SU-DHL-6 (cell line): ENCODE measurements around the gene OXER1.

Experiments used
- H2AFZ ChIP-seq: fragments of 200-600 bp; sonication (generic); 2 replicates; pipeline ENCODE4 v1.6.1; 2014; ENCODE audit warnings: low read depth, mild to moderate bottlenecking, moderate library complexity, mixed read lengths, antibody characterized with exemption, low read length; ENCODE audit not compliant: severe bottlenecking
- H3F3A ChIP-seq: fragments of 200-600 bp; shearing (Covaris generic); 2 replicates; pipeline ENCODE4 v1.6.0; 2016; ENCODE audit warnings: antibody characterized with exemption, mild to moderate bottlenecking; ENCODE audit not compliant: insufficient read depth
- H3K27ac ChIP-seq: fragments of 200-600 bp; sonication (generic); 2 replicates; pipeline ENCODE4 v1.5.1; 2016; ENCODE audit warnings: low read depth, mild to moderate bottlenecking, low read length, moderate library complexity, mixed read lengths
- H3K27me3 ChIP-seq: fragments of 200-600 bp; sonication (generic), shearing (Covaris generic); 2 replicates; pipeline ENCODE4 v1.6.0; 2014; ENCODE audit warnings: mild to moderate bottlenecking, low read length
- H3K36me3 ChIP-seq: fragments of 200-600 bp; sonication (generic); 2 replicates; pipeline ENCODE4 v1.6.1; 2014; ENCODE audit warnings: mild to moderate bottlenecking, low read length, mixed read lengths
- H3K4me2 ChIP-seq: fragments of 300-600, 200-600 bp; shearing (Covaris generic), sonication (generic); 2 replicates; pipeline ENCODE4 v1.6.0; 2014; ENCODE audit warnings: low read length, low read depth, mild to moderate bottlenecking; ENCODE audit not compliant: poor library complexity, severe bottlenecking
- H3K4me3 ChIP-seq: fragments of 200-600 bp; sonication (generic); 2 replicates; pipeline ENCODE4 v1.5.1; 2014; ENCODE audit warnings: antibody characterized with exemption, low read length, mild to moderate bottlenecking, mixed read lengths; ENCODE audit not compliant: insufficient read depth, poor library complexity, severe bottlenecking
- H3K79me2 ChIP-seq: fragments of 200-600 bp; sonication (generic); 2 replicates; pipeline ENCODE4 v1.6.1; 2014; ENCODE audit warnings: mild to moderate bottlenecking, low read length, moderate library complexity; ENCODE audit not compliant: insufficient read depth
- H3K9ac ChIP-seq: fragments of 200-600 bp; sonication (generic); 2 replicates; pipeline ENCODE4 v1.7.0; 2014; ENCODE audit warnings: mild to moderate bottlenecking, low read length
- H3K9me2 ChIP-seq: fragments of 200-600 bp; sonication (generic); replicated peaks from 2 replicates; pipeline ENCODE4 v1.6.1; 2014; ENCODE audit warnings: low read length; ENCODE audit not compliant: insufficient read depth
- H3K9me3 ChIP-seq: fragments of 200-600 bp; sonication (generic); 2 replicates; pipeline ENCODE4 v1.6.1; 2014; ENCODE audit warnings: low read length, mixed read lengths; ENCODE audit not compliant: insufficient read depth
- H4K20me1 ChIP-seq: fragments of 200-600 bp; sonication (generic); 2 replicates; pipeline ENCODE4 v1.6.1; 2014; ENCODE audit warnings: low read depth, mild to moderate bottlenecking, antibody characterized with exemption, low read length, moderate library complexity, mixed read lengths
- EZH2phosphoT487 ChIP-seq: fragments of 200-600 bp; sonication (generic), shearing (Covaris generic); conservative IDR thresholded peaks from 2 replicates; pipeline ENCODE4 v1.6.1; 2018; ENCODE audit warnings: mild to moderate bottlenecking, antibody characterized with exemption, low read length, moderate library complexity, mixed read lengths
- TF ChIP-seq, protein P1 (sequence below): fragments of 200-600 bp; sonication (generic); IDR thresholded peaks from one replicate; pipeline ENCODE4 v1.5.1; 2017; ENCODE audit warnings: antibody characterized with exemption, mild to moderate bottlenecking, low read length, moderate library complexity; ENCODE audit not compliant: insufficient read depth, poor library complexity, severe bottlenecking

Gene OXER1

DNA sequence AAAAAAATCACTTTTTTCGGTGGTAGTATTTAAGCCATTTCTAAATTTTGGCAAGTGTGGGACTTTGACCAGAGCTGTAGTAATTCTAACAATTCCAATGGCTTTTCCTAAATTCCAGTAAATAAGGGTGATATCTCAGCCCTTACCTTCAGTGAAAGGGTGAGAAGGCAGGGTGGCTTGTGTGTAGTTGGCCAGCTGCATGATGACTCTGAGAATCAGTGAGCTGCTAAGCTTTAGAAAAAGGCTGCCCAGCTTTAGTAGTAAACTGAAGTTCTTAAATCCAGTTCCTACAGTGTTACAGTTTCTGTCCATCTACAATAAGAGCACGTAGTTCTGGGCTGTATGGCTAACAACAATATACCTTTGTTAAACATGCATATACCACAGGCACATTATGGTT is 42.0 kb downstream of the OXER1 start:
- H3K9me3 ChIP-seq: no peaks in the 10 kb centered on the region
- no peak overlapping the region for H3K27ac ChIP-seq
- H4K20me1 ChIP-seq: no peaks in the 10 kb centered on the region
- H3F3A ChIP-seq: no peaks in the 10 kb centered on the region
- no peaks in the 10 kb centered on the region for H3K27me3 ChIP-seq
- H3K9me2 ChIP-seq: no peaks in the 10 kb centered on the region
- no peaks in the 10 kb centered on the region for H3K79me2 ChIP-seq
- H3K4me2 ChIP-seq: no peak overlapping the region
- no peak overlapping the region for H3K4me3 ChIP-seq
- no peak overlapping the region for H3K9ac ChIP-seq
- no peaks in the 10 kb centered on the region for H3K36me3 ChIP-seq
- H2AFZ ChIP-seq: no peak overlapping the region
- TF ChIP-seq, protein P1, sequence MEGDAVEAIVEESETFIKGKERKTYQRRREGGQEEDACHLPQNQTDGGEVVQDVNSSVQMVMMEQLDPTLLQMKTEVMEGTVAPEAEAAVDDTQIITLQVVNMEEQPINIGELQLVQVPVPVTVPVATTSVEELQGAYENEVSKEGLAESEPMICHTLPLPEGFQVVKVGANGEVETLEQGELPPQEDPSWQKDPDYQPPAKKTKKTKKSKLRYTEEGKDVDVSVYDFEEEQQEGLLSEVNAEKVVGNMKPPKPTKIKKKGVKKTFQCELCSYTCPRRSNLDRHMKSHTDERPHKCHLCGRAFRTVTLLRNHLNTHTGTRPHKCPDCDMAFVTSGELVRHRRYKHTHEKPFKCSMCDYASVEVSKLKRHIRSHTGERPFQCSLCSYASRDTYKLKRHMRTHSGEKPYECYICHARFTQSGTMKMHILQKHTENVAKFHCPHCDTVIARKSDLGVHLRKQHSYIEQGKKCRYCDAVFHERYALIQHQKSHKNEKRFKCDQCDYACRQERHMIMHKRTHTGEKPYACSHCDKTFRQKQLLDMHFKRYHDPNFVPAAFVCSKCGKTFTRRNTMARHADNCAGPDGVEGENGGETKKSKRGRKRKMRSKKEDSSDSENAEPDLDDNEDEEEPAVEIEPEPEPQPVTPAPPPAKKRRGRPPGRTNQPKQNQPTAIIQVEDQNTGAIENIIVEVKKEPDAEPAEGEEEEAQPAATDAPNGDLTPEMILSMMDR: no peak
- no peak for TF ChIP-seq EZH2phosphoT487

DNA sequence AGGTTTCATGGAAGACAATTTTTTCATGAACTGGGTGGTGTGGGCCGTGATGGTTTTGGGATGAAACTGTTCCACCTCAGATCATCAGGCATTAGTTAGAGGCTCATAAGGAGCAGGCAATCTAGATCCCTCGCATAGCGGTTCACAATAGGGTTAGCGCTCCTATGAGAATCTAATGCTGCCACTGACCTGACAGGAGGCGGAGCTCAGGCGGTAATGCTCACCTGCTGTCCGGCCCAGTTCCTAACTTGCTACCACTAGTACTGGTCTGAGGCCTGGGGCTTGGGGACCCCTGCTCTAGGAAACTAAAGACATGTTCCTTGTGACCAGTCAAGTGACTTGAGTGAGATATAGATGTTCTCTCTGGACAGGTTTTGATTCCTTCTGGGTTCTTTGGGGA is 49.2 kb downstream of the OXER1 start:
- Histone ChIP-seq H3K9me3 (no peaks in the 10 kb centered on the region), H3K79me2 (no peaks in the 10 kb centered on the region), H3K36me3 (peaks cover 2% of the 10 kb centered on the region; the same call in 1 of the 2 replicates), H3K27ac (no peak overlapping the region), H3K9ac (no peak overlapping the region), H4K20me1 (no peaks in the 10 kb centered on the region), H3K27me3 (no peaks in the 10 kb centered on the region), H3K9me2 (no peaks in the 10 kb centered on the region), H3F3A (no peaks in the 10 kb centered on the region), H3K4me3 (no peak overlapping the region), H2AFZ (no peak overlapping the region), H3K4me2 (no peak overlapping the region)
- TF ChIP-seq, protein P1: no peak
- no peak for TF ChIP-seq EZH2phosphoT487

DNA sequence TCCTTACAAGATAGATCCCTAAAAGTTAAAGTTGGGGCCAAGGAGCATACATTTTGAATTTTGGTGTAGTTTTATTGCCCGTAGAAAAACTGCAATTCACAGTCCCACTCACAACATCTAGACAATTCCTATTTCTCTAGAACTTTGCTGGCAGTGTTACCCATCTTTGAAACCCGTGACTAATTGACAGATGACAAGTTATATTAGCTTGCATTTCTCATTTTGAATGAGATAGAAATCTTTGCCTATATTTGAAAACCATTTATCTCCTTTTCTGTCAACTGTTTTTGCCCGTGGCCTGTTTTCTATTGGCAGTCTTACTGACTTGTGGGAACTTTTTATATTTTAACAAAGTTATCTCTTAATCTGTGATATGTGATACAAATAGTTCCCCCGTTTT is 50.0 kb downstream of the OXER1 start:
- peaks cover 9% of the 10 kb centered on the region; the same call in 1 of the 2 replicates for H3K36me3 ChIP-seq
- no peak overlapping the region for H3K4me2 ChIP-seq
- no peaks in the 10 kb centered on the region for H3K9me3 ChIP-seq
- no peaks in the 10 kb centered on the region for H3K27me3 ChIP-seq
- no peak overlapping the region for H3K4me3 ChIP-seq
- no peaks in the 10 kb centered on the region for H3K79me2 ChIP-seq
- H4K20me1 ChIP-seq: no peaks in the 10 kb centered on the region
- no peak overlapping the region for H2AFZ ChIP-seq
- no peak overlapping the region for H3K27ac ChIP-seq
- H3K9me2 ChIP-seq: no peaks in the 10 kb centered on the region
- H3K9ac ChIP-seq: no peak overlapping the region
- TF ChIP-seq, protein P1: no peak
- no peak for TF ChIP-seq EZH2phosphoT487
- H3F3A ChIP-seq: no peaks in the 10 kb centered on the region

DNA sequence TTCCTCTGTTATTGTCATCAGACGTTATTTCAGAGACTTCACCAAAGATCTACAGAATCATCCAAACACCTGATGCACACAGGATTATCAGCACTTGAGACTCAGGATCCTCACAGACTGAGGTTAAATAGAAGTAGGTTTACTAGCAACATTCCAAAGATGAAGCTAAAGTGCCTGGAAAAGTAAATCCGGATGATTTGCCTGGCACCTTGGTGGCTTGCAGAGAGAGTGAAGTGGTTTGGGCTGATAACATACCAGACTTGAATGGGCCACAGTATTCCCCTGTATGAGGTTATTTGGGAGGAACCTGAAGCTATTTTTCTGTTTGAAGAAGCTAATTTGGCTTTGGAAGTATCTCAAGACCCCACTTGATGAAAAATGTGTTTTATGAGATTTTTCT is 51.0 kb downstream of the OXER1 start:
- Histone ChIP-seq H3K79me2 (no peaks in the 10 kb centered on the region), H3K9ac (no peak overlapping the region), H3K4me2 (no peak overlapping the region), H3K9me2 (no peaks in the 10 kb centered on the region), H3F3A (no peaks in the 10 kb centered on the region), H3K27ac (no peak overlapping the region), H4K20me1 (no peaks in the 10 kb centered on the region), H2AFZ (no peak overlapping the region), H3K9me3 (no peaks in the 10 kb centered on the region), H3K27me3 (no peaks in the 10 kb centered on the region), H3K4me3 (no peak overlapping the region), H3K36me3 (peaks cover 16% of the 10 kb centered on the region; the same call in 1 of the 2 replicates)
- TF ChIP-seq, protein P1: no peak
- no peak for TF ChIP-seq EZH2phosphoT487
